HFFc6 (cell line): ENCODE data around the gene MYO15A. TPM values are rescaled to one million over a fixed set of nuclear protein-coding genes. Genes with fewer than 3 reads are reported as not detected.
A peak's percentile ranks its signal among the peaks of the same experiment; 100 is the strongest.

ENCODE experiments used
- DNase-seq: peaks from one replicate; pipeline ENCODE4 v3.0.0-alpha.2; 2018
- H3K27ac Mint-ChIP-seq: 2 replicates; pipeline ENCODE4 v1.8.0; 2020; ENCODE audit warnings: mild to moderate bottlenecking, mixed read lengths
- H3K27me3 Mint-ChIP-seq: 2 replicates; pipeline ENCODE4 v1.8.0; 2021; ENCODE audit warnings: mild to moderate bottlenecking, moderate library complexity, mixed read lengths; ENCODE audit not compliant: insufficient read depth
- H3K36me3 Mint-ChIP-seq: 2 replicates; pipeline ENCODE4 v1.8.0; 2021; ENCODE audit warnings: low read depth, mixed read lengths
- H3K4me1 Mint-ChIP-seq: 2 replicates; pipeline ENCODE4 v1.8.0; 2020; ENCODE audit warnings: low read depth, mixed read lengths
- H3K4me3 Mint-ChIP-seq: 2 replicates; pipeline ENCODE4 v1.8.0; 2020; ENCODE audit warnings: mild to moderate bottlenecking, moderate library complexity, mixed read lengths
- H3K9me3 Mint-ChIP-seq: 2 replicates; pipeline ENCODE4 v1.8.0; 2020; ENCODE audit warnings: mild to moderate bottlenecking, mixed read lengths
- CTCF ChIP-seq: fragments of 200-600 bp; sonication (generic); IDR thresholded peaks from 2 replicates; pipeline ENCODE4 v1.5.0; 2021; ENCODE audit warnings: antibody characterized with exemption, mild to moderate bottlenecking
- total RNA-seq, 6 experiments: library from RNA; stranded (reverse); fragmentation: NEBNext Ultra II Directional; extraction: Animal tissue kit (Norgen Biotek cat#: 25700); gene quantifications; 2 replicates in 1 of 6; 3 replicates in 5 of 6; pipeline ENCODE4 v1.2.3, GENCODE V29; 2021

The MYO15A gene
- total RNA-seq, 6 experiments from 2014 or later, result 0.12 to 0.20 (median 0.16) TPM; not detected in 2

GRCh38 chr17:18122990-18123753 lies 14.6 kb downstream of the MYO15A start:
- H3K36me3 Mint-ChIP-seq, result peaks cover 5% of the 10 kb centered on the region
- no peak overlapping the region for H3K4me3 Mint-ChIP-seq
- peaks cover 14% of the 10 kb centered on the region for H3K27me3 Mint-ChIP-seq
- no peak overlapping the region for H3K27ac Mint-ChIP-seq
- DNase-seq, result no peak
- H3K9me3 Mint-ChIP-seq, result peaks cover 11% of the 10 kb centered on the region; the same call in 1 of the 2 replicates
- no peak for TF ChIP-seq CTCF
- H3K4me1 Mint-ChIP-seq, result no peaks in the 10 kb centered on the region

- peaks cover 4% of the 10 kb centered on the region for H3K36me3 Mint-ChIP-seq
- H3K27me3 Mint-ChIP-seq, result peaks cover 14% of the 10 kb centered on the region
- no peak for TF ChIP-seq CTCF
- no peak overlapping the region for H3K27ac Mint-ChIP-seq
- peaks cover 4% of the 10 kb centered on the region; the same call in 1 of the 2 replicates for H3K9me3 Mint-ChIP-seq
- DNase-seq, result no peak
- H3K4me3 Mint-ChIP-seq, result no peak overlapping the region
- H3K4me1 Mint-ChIP-seq, result peaks cover 7% of the 10 kb centered on the region; the same call in 1 of the 2 replicates
Observed at GRCh38 chr17:18124345-18125126, 16.0 kb downstream of the MYO15A start.

GRCh38 chr17:18129041-18129502 lies 20.5 kb downstream of the MYO15A start:
- Mint-ChIP-seq H3K36me3 (no peaks in the 10 kb centered on the region), H3K27ac (no peak overlapping the region), H3K9me3 (no peaks in the 10 kb centered on the region), H3K27me3 (peaks cover 15% of the 10 kb centered on the region), H3K4me3 (no peak overlapping the region; the same call in 1 of the 2 replicates), H3K4me1 (peaks cover 7% of the 10 kb centered on the region; the same call in 1 of the 2 replicates)
- peak; percentile 86 for DNase-seq
- TF ChIP-seq CTCF, result no peak

- peaks cover 7% of the 10 kb centered on the region; the same call in 1 of the 2 replicates for H3K4me1 Mint-ChIP-seq
- no peak overlapping the region for H3K4me3 Mint-ChIP-seq
- DNase-seq, result no peak
- no peak for TF ChIP-seq CTCF
- H3K27me3 Mint-ChIP-seq, result peaks cover 16% of the 10 kb centered on the region
- no peaks in the 10 kb centered on the region for H3K9me3 Mint-ChIP-seq
- H3K27ac Mint-ChIP-seq, result no peak overlapping the region
- H3K36me3 Mint-ChIP-seq, result no peaks in the 10 kb centered on the region
Observed at GRCh38 chr17:18132711-18133110, 24.2 kb downstream of the MYO15A start.

- Mint-ChIP-seq H3K4me3 (no peak overlapping the region), H3K27ac (no peak overlapping the region), H3K4me1 (no peaks in the 10 kb centered on the region), H3K27me3 (peaks cover 13% of the 10 kb centered on the region), H3K36me3 (no peaks in the 10 kb centered on the region), H3K9me3 (no peaks in the 10 kb centered on the region)
- no peak for DNase-seq
- TF ChIP-seq CTCF, result no peak
Observed at GRCh38 chr17:18136357-18136756, 27.8 kb downstream of the MYO15A start.
